A549 (cell line): ENCODE data around the gene CTNND2. TPM values are rescaled to one million over a fixed set of nuclear protein-coding genes. Genes with fewer than 3 reads are reported as not detected.

Source experiments
- ATAC-seq, 2 experiments: fragments of 200-7000 bp in 1 of 2; fragments of >200 bp in 1 of 2; cut with Nextera tagmentation in 1 of 2; cut with Tn5 transposase in 1 of 2; 3 replicates each; pipeline versions ENCODE4 v1.8.0 to v1.9.1; 2018 to 2020; ENCODE audit warnings: mild to moderate bottlenecking in 1 of 2, moderate library complexity in 1 of 2
- CTCF ChIA-PET: fragments of 300-600 bp; sonication (Branson Sonifier 250); formaldehyde crosslinking; extraction: SDS; loops from one replicate; lab custom pipeline; 2021; ENCODE audit warnings: antibody characterized with exemption, inconsistent platforms; lab: Yijun Ruan, JAX
- POLR2A ChIA-PET: fragments of 350-600 bp; formaldehyde crosslinking; extraction: SDS; loops from one replicate; lab custom pipeline; 2021; ENCODE audit warnings: antibody characterized with exemption, inconsistent platforms; lab: Yijun Ruan, JAX
- DNase-seq, 2 experiments: peaks; one replicate each; pipeline versions ENCODE4 v3.0.0 to v3.0.0-alpha.2; 2011 to 2016; ENCODE audit warnings: low read depth in 1 of 2, low spot score in 1 of 2
- FAIRE-seq: peaks from 2 replicates; lab custom pipeline; 2011; peaks lifted over from hg19 to GRCh38; lab: Jason Lieb, UNC
- H3K27ac ChIP-seq, 2 experiments: fragments of >200 bp; sonication (Bioruptor Twin); formaldehyde crosslinking; 3 replicates each; pipeline ENCODE4 v1.5.1; 2016 to 2017
- H3K4me1 ChIP-seq: fragments of >200 bp; sonication (Bioruptor Twin); formaldehyde crosslinking; 3 replicates; pipeline ENCODE4 v1.6.1; 2016
- H3K4me2 ChIP-seq: fragments of >200 bp; sonication (Bioruptor Twin); formaldehyde crosslinking; 3 replicates; pipeline ENCODE4 v1.6.1; 2016
- H3K4me3 ChIP-seq: fragments of >200 bp; sonication (Bioruptor Twin); formaldehyde crosslinking; 3 replicates; pipeline ENCODE4 v1.5.1; 2016
- H3K9me3 ChIP-seq: fragments of >200 bp; sonication (Bioruptor Twin); formaldehyde crosslinking; 3 replicates; pipeline ENCODE4 v1.6.1; 2016
- ATOH8 ChIP-seq: fragments of 250-450 bp; sonication (Bioruptor Pico); IDR thresholded peaks from 2 replicates; pipeline ENCODE4 v1.5.0; 2020; ENCODE audit warnings: low read depth, mild to moderate bottlenecking, moderate library complexity
- BCL3 ChIP-seq: fragments of >200 bp; sonication (Bioruptor Twin); formaldehyde crosslinking; IDR thresholded peaks from 3 replicates; pipeline ENCODE4 v1.6.1; 2016
- CBX2 ChIP-seq: fragments of 200-600 bp; sonication (generic); IDR thresholded peaks from 2 replicates; pipeline ENCODE4 v1.6.1; 2016; ENCODE audit warnings: low read depth, mild to moderate bottlenecking, borderline replicate concordance
- CEBPB ChIP-seq, 2 experiments: fragments of >200 bp in 1 of 2; sonication (Bioruptor Twin) in 1 of 2; formaldehyde crosslinking in 1 of 2; IDR thresholded peaks; 2 replicates each; pipeline ENCODE4 v1.6.1; 2012 to 2016
- EHF ChIP-seq: fragments of 250-450 bp; sonication (Bioruptor Pico); IDR thresholded peaks from 2 replicates; pipeline ENCODE4 v1.5.0; 2020; ENCODE audit warnings: mild to moderate bottlenecking
- EP300 ChIP-seq, 2 experiments: fragments of >200 bp; sonication (Bioruptor Twin); formaldehyde crosslinking; IDR thresholded peaks; 2 replicates in 1 of 2; 3 replicates in 1 of 2; pipeline ENCODE4 v1.6.1; 2016 to 2017
- ESRRA ChIP-seq: fragments of 150-350 bp; IDR thresholded peaks from 2 replicates; pipeline ENCODE4 v1.6.1; 2014; ENCODE audit warnings: mild to moderate bottlenecking, low read length, borderline replicate concordance
- FOSB ChIP-seq: fragments of 250-450 bp; sonication (Bioruptor Pico); IDR thresholded peaks from 2 replicates; pipeline ENCODE4 v1.5.0; 2020; ENCODE audit warnings: mild to moderate bottlenecking, moderate library complexity
- FOSL2 ChIP-seq, 2 experiments: fragments of 450-650 bp in 1 of 2; fragments of >200 bp in 1 of 2; sonication (Bioruptor Twin) in 1 of 2; formaldehyde crosslinking; IDR thresholded peaks; 2 replicates each; pipeline versions ENCODE4 v1.5.0 to v1.6.1; 2016 to 2020; ENCODE audit warnings: mild to moderate bottlenecking in 1 of 2, moderate library complexity in 1 of 2
- GATA3 ChIP-seq: IDR thresholded peaks from 2 replicates; pipeline ENCODE4 v1.6.1; 2012; ENCODE audit warnings: borderline replicate concordance
- HES2 ChIP-seq: fragments of >200 bp; sonication (Bioruptor Twin); formaldehyde crosslinking; IDR thresholded peaks from 2 replicates; pipeline ENCODE4 v1.6.1; 2016
- HEYL ChIP-seq: fragments of 250-450 bp; sonication (Bioruptor Pico); IDR thresholded peaks from 2 replicates; pipeline ENCODE4 v1.8.0; 2021; ENCODE audit warnings: mild to moderate bottlenecking, moderate library complexity
- HOXB13 ChIP-seq: fragments of 250-450 bp; sonication (Bioruptor Pico); IDR thresholded peaks from 2 replicates; pipeline ENCODE4 v1.5.0; 2020; ENCODE audit warnings: low read depth, mild to moderate bottlenecking, moderate library complexity
- JUN ChIP-seq, 2 experiments: fragments of >200 bp; sonication (Bioruptor Twin); formaldehyde crosslinking; IDR thresholded peaks; 2 replicates in 1 of 2; 3 replicates in 1 of 2; pipeline ENCODE4 v1.6.1; 2016 to 2017
- KDM5A ChIP-seq: fragments of 200-600 bp; sonication (generic); IDR thresholded peaks from 2 replicates; pipeline ENCODE4 v1.6.1; 2016; ENCODE audit warnings: antibody characterized with exemption, mild to moderate bottlenecking
- MYC ChIP-seq: IDR thresholded peaks from 2 replicates; pipeline ENCODE4 v1.6.1; 2012; ENCODE audit warnings: mild to moderate bottlenecking, inconsistent platforms, low read length, improper control_type of control experiment, borderline replicate concordance
- NR3C1 ChIP-seq: fragments of >200 bp; sonication (Bioruptor Twin); formaldehyde crosslinking; IDR thresholded peaks from 3 replicates; pipeline ENCODE4 v1.6.1; 2017
- POLR2A ChIP-seq: IDR thresholded peaks from 2 replicates; pipeline ENCODE4 v1.6.1; 2012; ENCODE audit warnings: mild to moderate bottlenecking, low read length
- POLR2AphosphoS2 ChIP-seq: conservative IDR thresholded peaks from 2 replicates; pipeline ENCODE4 v1.6.1; 2012; ENCODE audit warnings: low read length, improper control_type of control experiment, inconsistent platforms
- RNF2 ChIP-seq: fragments of 200-600 bp; sonication (generic); IDR thresholded peaks from 2 replicates; pipeline ENCODE4 v1.6.1; 2016; ENCODE audit warnings: low read depth, mild to moderate bottlenecking, antibody characterized with exemption, moderate library complexity, borderline replicate concordance
- SMC3 ChIP-seq: fragments of >200 bp; sonication (Bioruptor Twin); formaldehyde crosslinking; IDR thresholded peaks from 3 replicates; pipeline ENCODE4 v1.6.1; 2018; ENCODE audit warnings: inconsistent platforms
- SREBF2 ChIP-seq: fragments of 450-650 bp; IDR thresholded peaks from 2 replicates; pipeline ENCODE4 v1.6.1; 2014; ENCODE audit warnings: mild to moderate bottlenecking, moderate library complexity
- TP53 ChIP-seq: fragments of 250-450 bp; sonication (Bioruptor Pico); IDR thresholded peaks from 2 replicates; pipeline ENCODE4 v1.5.0; 2021; ENCODE audit warnings: mild to moderate bottlenecking, moderate library complexity
- ZC3H11A ChIP-seq: fragments of 450-650 bp; IDR thresholded peaks from 2 replicates; pipeline ENCODE4 v1.6.1; 2014; ENCODE audit warnings: antibody characterized with exemption, mild to moderate bottlenecking
- WGBS: methylation state at CpG from one replicate; pipeline ENCODE4 v1.1.6; 2017; ENCODE audit errors: missing lambda C conversion rate; 5-methylcytosine and 5-hydroxymethylcytosine counted together
- polyA plus RNA-seq, 4 experiments: library from polyadenylated mRNA; depleted of rRNA in 3 of 4; stranded (reverse); fragments of >200 nt; fragmentation: RNase III in 1 of 4; extraction: RNeasy Plus Mini Kit Qiagen cat#74134 plus additional on column Dnase treatment in 1 of 4; gene quantifications; 2 replicates in 3 of 4; 3 replicates in 1 of 4; pipeline ENCODE4 v1.2.3, GENCODE V29; 2011 to 2017

Gene CTNND2
- polyA plus RNA-seq, 2 of the 4 experiments (the other 2 are of a cell fraction): not detected

GRCh38 chr5:10936081-10936855 is 968.0 kb downstream of the CTNND2 start:
- Histone ChIP-seq H3K4me1 (no peaks in the 10 kb centered on the region), H3K9me3 (no peaks in the 10 kb centered on the region), H3K4me3 (no peak overlapping the region), H3K4me2 (no peak overlapping the region), H3K27ac (no peak overlapping the region)
- ATAC-seq: no peak
- DNase-seq: no peak
- ChIA-PET CTCF (no interaction called here), POLR2A (no interaction called here)
- no peak for FAIRE-seq
- WGBS: 64% methylated on average over 14 of the region's 14 CpGs
- no peak for TF ChIP-seq RNF2
- no peak for TF ChIP-seq BCL3
- TF ChIP-seq POLR2A: no peak
- no peak for TF ChIP-seq EP300 (IDR thresholded peaks at IDR 0.05)
- no peak for TF ChIP-seq EHF (CRISPR knock-in tag)

GRCh38 chr5:10935536-10935935 is 968.7 kb downstream of the CTNND2 start:
- POLR2A ChIA-PET: no interaction called here
- no peak overlapping the region for H3K27ac ChIP-seq
- H3K4me3 ChIP-seq: no peak overlapping the region
- no peaks in the 10 kb centered on the region for H3K4me1 ChIP-seq
- H3K9me3 ChIP-seq: no peaks in the 10 kb centered on the region
- H3K4me2 ChIP-seq: no peak overlapping the region
- no peak for FAIRE-seq
- ATAC-seq: no peak
- TF ChIP-seq MYC (no peak), POLR2A (no peak), SMC3 (no peak), KDM5A (no peak), ATOH8 (no peak), CEBPB (IDR thresholded peaks at IDR 0.05) (no peak), SREBF2 (no peak), HOXB13 (CRISPR knock-in tag) (no peak), CBX2 (no peak)
- TF ChIP-seq, all 56 proteins: peak for 0
- DNase-seq: no peak
- CTCF ChIA-PET: interaction anchor here (0.9 kb wide), 1 partner anchor 10 kb away, joined by 3 read pairs; no protein-coding TSS in a partner anchor

- CTCF ChIA-PET: interaction anchor here (0.9 to 1.0 kb wide), 2 partner anchors 10 to 53 kb away, joined by 3 to 4 read pairs; no protein-coding TSS in a partner anchor
- no peak for ATAC-seq
- Histone ChIP-seq H3K27ac (no peak overlapping the region), H3K4me1 (no peaks in the 10 kb centered on the region), H3K9me3 (peaks cover 2% of the 10 kb centered on the region; the same call in 1 of the 3 replicates), H3K4me3 (no peak overlapping the region), H3K4me2 (no peak overlapping the region)
- DNase-seq: no peak
- WGBS: 7% methylated on average over 6 of the region's 7 CpGs
- POLR2A ChIA-PET: no interaction called here
- TF ChIP-seq NR3C1: no peak
- no peak for FAIRE-seq
These were observed 969.4 kb downstream of the CTNND2 start for GRCh38 chr5:10934783-10935355.

- TF ChIP-seq ESRRA (no peak), SREBF2 (no peak), CEBPB (IDR thresholded peaks at IDR 0.05) (no peak), ZC3H11A (no peak), JUN (IDR thresholded peaks at IDR 0.05) (no peak), HES2 (no peak), HEYL (no peak), FOSB (CRISPR knock-in tag) (no peak), FOSL2 (IDR thresholded peaks at IDR 0.05) (no peak), FOSL2 (CRISPR knock-in tag; IDR thresholded peaks at IDR 0.05) (no peak), POLR2AphosphoS2 (no peak), EHF (CRISPR knock-in tag) (no peak), GATA3 (no peak), TP53 (no peak), EP300 (IDR thresholded peaks at IDR 0.05) (no peak)
- TF ChIP-seq, all 56 proteins: peak for 0
- ATAC-seq: no peak
- 48% methylated on average over 4 of the region's 4 CpGs for WGBS
- no peak overlapping the region for H3K27ac ChIP-seq
- no peaks in the 10 kb centered on the region for H3K4me1 ChIP-seq
- peaks cover 11% of the 10 kb centered on the region; the same call in 1 of the 3 replicates for H3K9me3 ChIP-seq
- no peak for FAIRE-seq
- ChIA-PET POLR2A (no interaction called here), CTCF (interaction anchor here (1.7 kb wide), 1 partner anchor 9 kb away, joined by 4 read pairs; no protein-coding TSS in a partner anchor)
- DNase-seq: no peak
- no peak overlapping the region for H3K4me2 ChIP-seq
- no peak overlapping the region for H3K4me3 ChIP-seq
These were observed 971.1 kb downstream of the CTNND2 start for GRCh38 chr5:10933121-10933520.
